DLD1 (cell line): ENCODE measurements around the gene SLC4A9.

Experiments used
- in situ Hi-C: cut with HindIII; loops from 2 replicates; pipeline ENCODE4 v1.10.0; 2017; ENCODE audit warnings: low sequenced_read_pairs

Gene SLC4A9

GRCh38 chr5:140360101-140360500, at the start of gene SLC4A9:
Gene SLC4A9 (plus strand): TSS chr5:140360194. CDS start chr5:140360237, 43 bp downstream.
- in situ Hi-C loops: no loop called here

DNA sequence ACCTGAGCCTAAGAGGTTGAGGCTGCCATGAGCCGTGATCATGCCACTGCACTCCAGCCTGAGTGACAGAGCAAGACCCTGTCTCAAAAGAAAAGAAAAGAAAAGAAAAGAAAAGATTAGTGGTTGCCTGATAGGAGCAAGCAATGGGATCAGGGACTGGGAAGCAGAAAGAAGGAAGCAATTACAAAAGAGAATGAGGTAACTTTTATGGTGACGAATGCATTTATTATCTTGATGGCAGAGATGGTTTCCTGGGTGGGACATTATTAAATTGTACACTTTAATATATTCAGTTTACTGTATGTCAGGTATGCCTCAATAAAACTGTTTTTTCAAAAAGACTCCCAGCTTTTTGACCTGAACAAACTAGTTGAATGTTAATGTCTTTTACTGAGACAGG, 49.6 kb upstream of the SLC4A9 start:
- in situ Hi-C loops: loop anchor here (5.0 kb wide), 1 partner anchor 37 kb away; the partner anchor contains the start of gene HBEGF

- in situ Hi-C loops: loop anchor here (5.0 kb wide), 1 partner anchor 36 kb away; the partner anchor contains the start of gene HBEGF
These were observed 49.0 kb upstream of the SLC4A9 start for GRCh38 chr5:140311011-140311467.

DNA sequence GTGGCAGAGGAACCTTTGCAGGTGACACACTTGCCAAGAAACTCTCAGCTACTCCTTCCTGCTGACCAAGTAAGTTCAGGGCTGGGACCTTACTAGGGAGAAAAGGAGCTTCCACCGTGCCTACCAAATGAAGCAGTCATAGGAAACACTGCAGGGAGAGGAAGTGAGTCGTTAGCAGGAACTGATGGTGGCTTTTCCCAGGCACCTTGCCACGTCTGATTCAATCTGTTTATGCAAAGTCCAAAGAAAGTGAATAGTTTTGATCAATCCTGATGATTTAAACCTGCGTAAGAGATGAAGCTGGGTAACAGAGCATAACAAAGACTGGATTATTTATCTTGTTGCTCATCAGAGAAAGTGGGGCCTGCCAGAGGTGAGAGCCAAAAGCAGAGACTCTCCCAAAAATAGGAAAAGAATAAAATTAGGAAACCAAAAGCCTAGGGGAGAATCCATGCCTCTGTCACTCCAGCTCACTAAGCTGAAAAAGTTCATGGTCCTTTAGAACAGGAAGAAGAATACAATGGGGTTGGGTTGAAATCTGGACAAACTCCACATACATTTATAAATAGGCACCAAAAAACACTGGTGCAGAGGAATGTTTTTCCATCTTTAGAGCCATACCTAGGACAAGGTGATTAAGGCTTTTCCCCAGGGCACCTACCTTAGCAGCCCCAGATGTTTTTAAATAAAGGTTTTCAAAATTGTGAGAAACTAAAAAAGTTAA, 47.8 kb upstream of the SLC4A9 start:
- in situ Hi-C loops: loop anchor here (5.0 kb wide), 1 partner anchor 35 kb away; the partner anchor contains the start of gene HBEGF

GRCh38 chr5:140312791-140313189, 47.2 kb upstream of the SLC4A9 start:
- in situ Hi-C loops: loop anchor here (5.0 kb wide), 1 partner anchor 35 kb away; the partner anchor contains the start of gene HBEGF

DNA sequence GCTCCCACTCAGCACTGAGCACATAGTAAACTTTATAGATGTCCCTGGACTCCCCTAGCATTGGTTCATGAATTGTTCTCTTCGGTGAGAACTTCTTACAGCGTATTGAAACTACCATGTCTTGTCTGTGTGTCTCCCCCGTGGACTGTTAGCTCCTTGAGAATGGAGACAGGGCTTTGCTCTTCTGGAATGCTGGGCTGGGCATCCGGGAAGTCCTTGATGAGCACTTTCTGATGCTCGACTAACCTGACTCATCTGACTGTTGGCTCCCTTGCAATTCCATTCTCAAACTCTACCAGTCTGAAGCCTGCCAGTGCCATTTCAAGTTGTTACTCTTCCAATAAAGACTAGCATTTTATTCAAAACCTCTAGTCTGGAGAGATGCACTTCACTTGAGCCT, 42.1 kb upstream of the SLC4A9 start:
- in situ Hi-C loops: no loop called here

- in situ Hi-C loops: no loop called here
These were observed 41.2 kb upstream of the SLC4A9 start for GRCh38 chr5:140318792-140319191.

DNA sequence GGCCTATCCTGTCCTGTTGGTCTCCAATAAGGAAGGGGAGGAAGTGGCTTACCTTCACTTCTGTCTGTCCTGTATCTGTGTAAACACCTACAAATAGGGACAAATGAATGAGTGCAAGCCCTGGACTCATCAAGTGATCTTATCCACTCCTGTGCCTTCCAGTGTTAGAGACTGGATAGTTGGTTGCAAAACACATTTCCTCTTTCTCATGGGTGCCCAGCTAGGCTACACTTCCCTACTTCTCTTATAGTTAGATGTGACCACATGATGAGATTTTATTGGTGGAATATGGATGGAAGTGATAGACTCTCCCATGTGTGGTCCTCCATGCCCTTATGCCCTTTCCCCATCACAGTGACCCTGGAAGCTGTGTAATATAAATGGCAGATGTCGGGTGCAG, 40.2 kb upstream of the SLC4A9 start:
- in situ Hi-C loops: no loop called here

- in situ Hi-C loops: no loop called here
These were observed 38.2 kb upstream of the SLC4A9 start for GRCh38 chr5:140321796-140322195.

DNA sequence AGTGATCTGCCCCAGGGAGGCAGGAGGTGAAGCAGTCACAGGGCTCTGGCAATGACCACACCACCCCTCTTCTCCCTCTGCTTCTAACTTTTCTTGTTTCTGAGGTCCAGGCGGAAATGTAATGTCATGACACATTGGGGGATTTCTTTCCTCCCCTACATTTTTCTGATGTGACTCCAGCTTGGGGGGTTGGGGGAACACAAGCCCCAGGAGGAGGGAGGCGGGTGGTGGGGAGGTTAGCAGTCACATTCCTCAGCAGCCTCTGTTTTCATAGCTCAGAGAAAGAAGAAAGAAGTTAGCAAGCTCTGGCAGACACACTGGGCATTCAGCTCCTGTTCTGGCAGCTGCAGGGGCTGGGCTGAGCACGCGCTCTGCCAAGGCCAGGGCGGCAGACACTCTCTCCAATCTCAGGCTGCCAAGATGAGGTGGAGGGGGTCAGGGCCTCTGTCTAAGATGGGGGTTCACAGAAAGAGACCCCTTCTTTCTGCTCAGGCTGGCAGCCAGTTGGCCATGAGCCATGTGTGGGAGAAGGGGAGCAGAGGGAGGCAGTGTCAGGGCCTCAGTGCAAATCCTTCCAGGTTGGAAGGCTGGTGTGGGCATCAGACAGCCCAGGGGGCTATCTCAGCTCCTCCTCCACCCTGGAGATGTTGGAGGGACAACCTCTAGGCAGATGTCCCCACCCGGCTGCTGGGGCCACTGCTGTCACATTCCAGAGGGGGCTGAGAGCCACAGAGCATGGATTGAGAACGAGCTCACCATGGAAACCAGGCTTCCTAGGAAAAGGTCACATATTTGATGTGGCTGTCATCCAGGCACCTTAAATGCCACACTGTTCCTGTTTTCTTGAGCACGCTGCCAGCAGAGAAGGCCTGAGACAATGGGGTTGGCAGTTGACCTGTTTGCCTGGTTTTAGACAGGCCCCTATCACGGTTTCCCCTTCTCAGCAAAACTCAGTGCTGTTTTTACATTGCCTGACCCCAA, 37.0 kb upstream of the SLC4A9 start:
- in situ Hi-C loops: no loop called here

DNA sequence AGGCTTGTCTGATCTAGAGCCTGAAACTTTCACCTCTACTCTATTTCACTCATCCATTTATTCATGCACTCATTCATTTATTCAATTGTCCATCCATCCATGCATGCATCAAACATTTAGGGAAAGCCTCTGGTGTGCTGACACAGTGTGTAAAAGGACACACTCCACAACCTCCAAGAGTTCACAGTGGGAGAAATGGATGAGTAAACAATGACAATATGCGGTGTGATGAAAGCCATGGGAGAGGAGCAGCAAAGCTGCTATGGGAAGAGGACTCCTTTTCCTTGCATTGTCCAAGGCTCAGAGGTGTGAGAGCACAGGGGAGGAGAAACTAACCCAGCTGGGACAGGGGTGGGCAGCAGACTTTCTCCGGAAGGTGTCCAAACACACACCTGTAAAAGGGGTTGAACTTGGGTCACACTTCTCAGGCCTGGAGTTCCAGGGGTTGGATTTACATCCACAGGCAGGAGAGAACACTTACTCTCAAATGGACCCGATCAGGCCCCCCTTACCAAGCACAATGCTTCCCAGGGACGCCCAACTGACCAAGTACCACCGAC, 35.9 kb upstream of the SLC4A9 start:
- in situ Hi-C loops: no loop called here

- in situ Hi-C loops: no loop called here
These were observed 35.3 kb upstream of the SLC4A9 start for GRCh38 chr5:140324617-140325241.

DNA sequence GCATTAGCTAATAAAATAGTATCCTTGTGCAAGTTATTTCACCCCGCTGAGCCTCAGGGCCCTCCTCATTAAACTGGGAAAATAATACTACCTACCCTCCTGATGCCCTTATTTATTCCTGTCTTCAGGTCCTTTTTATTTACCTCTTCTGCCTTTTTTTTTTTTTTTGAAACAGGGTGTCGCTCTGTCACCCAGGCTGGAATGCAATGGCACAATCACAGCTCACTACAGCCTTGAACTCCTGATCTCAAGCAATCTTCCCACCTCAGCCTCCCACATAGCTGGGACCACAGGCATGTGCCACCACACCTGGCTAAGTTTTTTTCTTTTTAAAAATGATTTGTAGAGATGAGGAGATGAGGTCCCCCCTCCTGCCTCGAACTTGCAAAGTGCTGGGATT, 34.5 kb upstream of the SLC4A9 start:
- in situ Hi-C loops: no loop called here

GRCh38 chr5:140327589-140327988, 32.4 kb upstream of the SLC4A9 start:
- in situ Hi-C loops: no loop called here

- in situ Hi-C loops: no loop called here
These were observed 31.8 kb upstream of the SLC4A9 start for GRCh38 chr5:140328036-140328764.

DNA sequence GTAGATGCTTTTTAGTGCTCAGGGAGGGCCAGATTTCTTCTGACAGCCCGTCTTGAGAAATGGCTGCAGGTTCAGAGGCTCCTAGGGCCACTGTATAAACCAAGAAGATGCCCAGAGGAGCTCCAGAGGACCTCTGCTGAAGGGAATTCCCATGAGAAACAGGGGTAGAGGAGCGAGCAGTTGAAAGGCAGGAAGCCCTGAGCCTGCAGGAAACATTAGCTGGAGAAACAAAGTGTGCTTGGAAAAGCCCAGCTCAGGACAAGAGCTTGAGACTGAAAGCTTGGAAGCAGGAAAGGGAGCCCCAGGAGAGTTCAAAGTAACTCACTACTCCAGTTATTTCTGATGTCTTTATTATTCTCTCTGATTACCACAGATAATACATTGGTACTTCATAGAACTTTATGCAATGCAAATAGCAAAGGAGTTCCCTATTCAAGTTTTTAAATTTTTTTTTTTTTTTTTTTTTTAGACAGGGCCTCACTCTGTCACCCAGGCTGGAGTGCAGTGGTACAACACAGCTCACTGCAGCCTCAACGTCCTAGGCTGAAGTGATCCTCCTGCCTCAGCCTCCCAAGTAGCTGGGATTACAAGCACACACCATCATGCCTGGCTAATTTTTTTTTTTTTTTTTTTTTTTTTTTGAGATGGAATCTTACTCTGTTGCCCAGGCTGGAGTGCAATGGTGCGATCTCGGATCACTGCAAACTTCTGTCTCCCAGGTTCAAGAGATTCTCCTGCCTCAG, 30.1 kb upstream of the SLC4A9 start:
- in situ Hi-C loops: no loop called here

DNA sequence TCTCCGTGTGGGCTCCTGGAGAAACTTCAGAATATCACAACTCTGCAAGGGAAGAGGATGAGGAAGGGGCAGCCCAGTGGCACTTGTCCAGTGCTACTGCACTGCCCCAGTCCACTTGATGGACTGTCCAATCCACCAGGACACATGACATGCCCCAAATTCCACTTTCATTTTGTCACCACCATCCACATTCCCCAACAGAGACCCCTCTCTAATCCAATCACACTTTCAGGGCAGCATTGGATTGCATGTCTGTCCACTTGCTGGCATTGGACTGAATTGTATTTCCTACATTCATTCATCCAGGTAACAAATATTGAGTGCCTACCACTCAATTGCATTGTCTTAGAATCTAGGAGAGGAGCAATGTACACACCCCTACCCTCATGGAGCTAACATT, 28.4 kb upstream of the SLC4A9 start:
- in situ Hi-C loops: no loop called here

DNA sequence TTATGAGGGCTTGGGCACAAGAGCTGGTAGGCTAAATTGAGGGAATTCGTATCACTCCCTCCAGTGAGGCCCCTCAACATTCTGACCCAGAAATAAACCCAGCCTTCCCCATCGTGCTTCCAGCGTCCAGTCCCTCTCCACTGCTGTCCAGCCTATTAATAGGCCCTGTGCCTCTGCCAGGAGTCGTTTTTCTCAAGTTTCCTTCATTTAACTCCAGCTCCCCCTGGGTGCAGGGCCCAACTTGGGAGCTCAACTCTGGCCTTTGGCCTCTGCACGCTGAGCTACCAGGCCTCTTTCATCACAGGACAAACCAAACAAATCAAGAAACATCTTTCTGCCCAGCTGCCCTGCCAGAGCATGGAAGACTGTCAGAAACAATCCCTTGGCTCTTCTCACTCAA, 23.6 kb upstream of the SLC4A9 start:
- in situ Hi-C loops: no loop called here

GRCh38 chr5:140337880-140338279, 22.1 kb upstream of the SLC4A9 start:
- in situ Hi-C loops: no loop called here
